ENCODE results near the gene FAHD2B.
"Not testable (repeated sequence)": the region's sequence is repeated elsewhere in the genome, so short reads cannot be mapped to it uniquely, and the experiment has no call there.

The FAHD2B gene

GRCh38 chr2:97094772-97095611 is at the start of gene FAHD2B:
FAHD2B (minus strand) TSS chr2:97094882; CDS start chr2:97091706, 3,176 bp downstream.
- not testable (repeated sequence) for H3K36me3 Mint-ChIP-seq (ENCODE audit: low read depth)
- peak; percentile 77 for DNase-seq (ENCODE audit: low spot score)
- Mint-ChIP-seq H3K27me3 (ENCODE audit: low read depth) (peaks cover 20% of the 10 kb centered on the region), H3K27ac (peak within 1 kb of the TSS; percentile 57), H3K9me3 (peaks cover 12% of the 10 kb centered on the region), H3K4me1 (ENCODE audit: low read depth) (peaks cover 11% of the 10 kb centered on the region), H3K4me3 (peak within 1 kb of the TSS; percentile 79)

- not testable (repeated sequence) for H3K9me3 Mint-ChIP-seq; H3K4me1 Mint-ChIP-seq (ENCODE audit: low read depth); H3K27me3 Mint-ChIP-seq (ENCODE audit: low read depth); H3K27ac Mint-ChIP-seq; H3K4me3 Mint-ChIP-seq; DNase-seq (ENCODE audit: low spot score)
- H3K36me3 Mint-ChIP-seq (ENCODE audit: low read depth) = peaks cover 28% of the 10 kb centered on the region
These were observed 49.3 kb upstream of the FAHD2B start for GRCh38 chr2:97144016-97144415.

DNA sequence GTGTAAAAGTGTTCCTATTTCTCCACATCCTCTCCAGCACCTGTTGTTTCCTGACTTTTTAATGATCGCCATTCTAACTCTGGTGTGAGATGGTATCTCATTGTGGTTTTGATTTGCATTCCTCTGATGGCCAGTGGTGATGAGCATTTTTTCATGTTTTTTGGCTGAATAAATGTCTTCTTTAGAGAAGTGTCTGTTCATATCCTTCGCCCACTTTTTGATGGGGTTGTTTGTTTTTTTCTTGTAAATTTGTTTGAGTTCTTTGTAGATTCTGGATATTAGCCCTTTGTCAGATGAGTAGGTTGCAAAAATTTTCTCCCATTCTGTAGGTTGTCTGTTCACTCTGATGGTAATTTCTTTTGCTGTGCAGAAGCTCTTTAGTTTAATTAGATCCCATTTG is 34.4 kb upstream of the FAHD2B start:
- H3K4me3 Mint-ChIP-seq; DNase-seq (ENCODE audit: low spot score); H3K27me3 Mint-ChIP-seq (ENCODE audit: low read depth); H3K9me3 Mint-ChIP-seq; H3K4me1 Mint-ChIP-seq (ENCODE audit: low read depth); H3K27ac Mint-ChIP-seq: not testable (repeated sequence)
- H3K36me3 Mint-ChIP-seq (ENCODE audit: low read depth) = peaks cover 34% of the 10 kb centered on the region

GRCh38 chr2:97113882-97114255 is 19.2 kb upstream of the FAHD2B start:
- H3K36me3 Mint-ChIP-seq (ENCODE audit: low read depth); H3K9me3 Mint-ChIP-seq; H3K4me1 Mint-ChIP-seq (ENCODE audit: low read depth); DNase-seq (ENCODE audit: low spot score): not testable (repeated sequence)
- peaks cover 20% of the 10 kb centered on the region for H3K27me3 Mint-ChIP-seq (ENCODE audit: low read depth)
- H3K27ac Mint-ChIP-seq = peak overlapping the region; percentile 99
- peak overlapping the region; percentile 100 for H3K4me3 Mint-ChIP-seq

- H3K36me3 Mint-ChIP-seq (ENCODE audit: low read depth); H3K4me1 Mint-ChIP-seq (ENCODE audit: low read depth); H3K9me3 Mint-ChIP-seq: not testable (repeated sequence)
- H3K27me3 Mint-ChIP-seq (ENCODE audit: low read depth) = peaks cover 24% of the 10 kb centered on the region
- peak; percentile 89 for DNase-seq (ENCODE audit: low spot score)
- H3K4me3 Mint-ChIP-seq = peak within 1 kb of the TSS; percentile 100
- peak within 1 kb of the TSS; percentile 99 for H3K27ac Mint-ChIP-seq
These were observed 18.6 kb upstream of the FAHD2B start, which contains the start of gene ANKRD36 for GRCh38 chr2:97113050-97113881. ANKRD36 (plus strand) TSS chr2:97113153; CDS start chr2:97113740, 587 bp downstream.

- DNase-seq (ENCODE audit: low spot score) = peak; percentile 52
- H3K9me3 Mint-ChIP-seq; H3K4me1 Mint-ChIP-seq (ENCODE audit: low read depth); H3K36me3 Mint-ChIP-seq (ENCODE audit: low read depth): not testable (repeated sequence)
- H3K27ac Mint-ChIP-seq = peak overlapping the region; percentile 96
- peaks cover 27% of the 10 kb centered on the region for H3K27me3 Mint-ChIP-seq (ENCODE audit: low read depth)
- peak overlapping the region; percentile 90 for H3K4me3 Mint-ChIP-seq
These were observed 17.8 kb upstream of the FAHD2B start for GRCh38 chr2:97112320-97113049.

DNA sequence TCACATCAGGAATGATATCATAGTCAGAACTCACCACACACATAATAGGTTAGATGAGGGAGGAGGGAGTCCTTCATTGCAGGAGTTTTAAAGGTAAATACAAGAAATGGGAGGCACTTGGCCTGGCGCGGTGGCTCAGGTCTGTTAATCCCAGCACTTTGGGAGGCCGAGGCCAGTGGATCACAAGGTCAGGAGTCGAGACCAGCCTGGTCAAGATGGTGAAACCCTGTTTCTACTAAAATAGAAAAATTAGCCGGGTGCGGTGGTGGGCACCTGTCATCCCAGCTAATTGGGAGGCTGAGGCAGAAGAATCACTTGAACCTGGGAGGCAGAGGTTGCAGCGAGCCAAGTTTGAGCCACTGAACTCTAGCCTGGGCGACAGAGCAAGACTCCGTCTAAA is 16.6 kb upstream of the FAHD2B start:
- not testable (repeated sequence) for H3K36me3 Mint-ChIP-seq (ENCODE audit: low read depth); H3K4me3 Mint-ChIP-seq; H3K27ac Mint-ChIP-seq; H3K4me1 Mint-ChIP-seq (ENCODE audit: low read depth); H3K9me3 Mint-ChIP-seq; DNase-seq (ENCODE audit: low spot score)
- peaks cover 34% of the 10 kb centered on the region for H3K27me3 Mint-ChIP-seq (ENCODE audit: low read depth)

- H3K27ac Mint-ChIP-seq; DNase-seq (ENCODE audit: low spot score); H3K9me3 Mint-ChIP-seq; H3K36me3 Mint-ChIP-seq (ENCODE audit: low read depth); H3K4me3 Mint-ChIP-seq; H3K4me1 Mint-ChIP-seq (ENCODE audit: low read depth): not testable (repeated sequence)
- H3K27me3 Mint-ChIP-seq (ENCODE audit: low read depth) = peaks cover 57% of the 10 kb centered on the region
These were observed 12.2 kb upstream of the FAHD2B start for GRCh38 chr2:97106878-97107277.

DNA sequence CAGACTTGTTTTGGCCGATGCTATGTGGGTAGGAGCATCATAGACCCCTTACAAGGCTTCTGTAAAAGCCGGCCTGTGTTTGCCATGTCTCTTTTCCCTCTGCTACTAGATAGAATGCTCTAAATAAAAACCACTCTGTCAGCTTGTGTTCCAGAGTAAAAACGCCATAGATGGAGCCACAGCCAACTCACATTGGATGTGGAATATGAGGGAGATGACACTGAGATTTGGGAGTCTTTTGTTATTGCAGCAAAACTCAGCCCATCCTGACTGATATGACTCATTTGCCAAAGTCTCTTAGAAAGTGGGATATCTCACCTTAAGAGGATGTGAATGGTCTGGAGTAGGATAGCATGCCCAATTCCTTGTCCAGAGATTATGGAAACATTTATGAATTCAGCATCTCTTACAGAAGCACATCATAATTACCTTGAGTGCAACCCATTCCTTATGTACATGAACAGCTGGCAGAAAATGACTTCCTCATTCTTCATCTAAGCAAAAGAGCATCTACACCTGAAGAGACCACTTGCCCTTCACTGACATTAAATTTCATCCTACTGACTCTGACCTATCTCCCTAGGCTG is 4.2 kb upstream of the FAHD2B start:
- H3K4me1 Mint-ChIP-seq (ENCODE audit: low read depth); DNase-seq (ENCODE audit: low spot score); H3K27ac Mint-ChIP-seq; H3K36me3 Mint-ChIP-seq (ENCODE audit: low read depth); H3K4me3 Mint-ChIP-seq: not testable (repeated sequence)
- peaks cover 12% of the 10 kb centered on the region for H3K9me3 Mint-ChIP-seq
- peaks cover 42% of the 10 kb centered on the region for H3K27me3 Mint-ChIP-seq (ENCODE audit: low read depth)

DNA sequence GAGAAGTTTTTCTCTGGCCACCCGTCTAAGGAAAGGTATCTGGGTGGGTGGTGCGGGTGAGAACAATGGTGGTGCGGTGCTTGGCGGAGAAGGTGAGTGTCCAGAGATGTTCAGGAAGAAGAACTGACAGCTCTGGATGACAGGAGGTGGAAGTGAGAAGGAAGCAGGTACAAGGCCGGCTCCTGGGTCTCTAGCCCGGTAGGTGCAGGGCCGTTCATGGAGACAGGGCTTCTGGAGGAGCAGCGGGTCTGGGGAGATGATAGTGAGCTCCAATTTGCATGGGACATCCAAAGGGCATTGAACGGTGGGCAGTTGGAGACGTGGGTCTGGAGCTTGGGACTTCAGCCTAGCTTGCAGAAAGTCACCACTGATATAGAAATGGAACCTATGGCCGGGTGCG is 979 bp upstream of the FAHD2B start:
- peak overlapping the region; percentile 79 for H3K4me3 Mint-ChIP-seq
- no peaks in the 10 kb centered on the region for H3K36me3 Mint-ChIP-seq (ENCODE audit: low read depth)

GRCh38 chr2:97093983-97094771 is 505 bp downstream of the FAHD2B start:
- not testable (repeated sequence) for DNase-seq (ENCODE audit: low spot score); H3K36me3 Mint-ChIP-seq (ENCODE audit: low read depth); H3K9me3 Mint-ChIP-seq; H3K27ac Mint-ChIP-seq
- Mint-ChIP-seq H3K4me1 (ENCODE audit: low read depth) (peaks cover 11% of the 10 kb centered on the region), H3K27me3 (ENCODE audit: low read depth) (peaks cover 19% of the 10 kb centered on the region), H3K4me3 (peak overlapping the region; percentile 61)

More for the DNA sequence above, 979 bp upstream of the FAHD2B start:
- no peak for DNase-seq (ENCODE audit: low spot score)
- Mint-ChIP-seq H3K27ac (no peak overlapping the region), H3K9me3 (peaks cover 12% of the 10 kb centered on the region), H3K4me1 (ENCODE audit: low read depth) (peaks cover 11% of the 10 kb centered on the region), H3K27me3 (ENCODE audit: low read depth) (peaks cover 24% of the 10 kb centered on the region)

- not testable (repeated sequence) for H3K9me3 Mint-ChIP-seq; H3K4me3 Mint-ChIP-seq; H3K36me3 Mint-ChIP-seq (ENCODE audit: low read depth); DNase-seq (ENCODE audit: low spot score); H3K27ac Mint-ChIP-seq
- Mint-ChIP-seq H3K27me3 (ENCODE audit: low read depth) (peaks cover 13% of the 10 kb centered on the region), H3K4me1 (ENCODE audit: low read depth) (peaks cover 11% of the 10 kb centered on the region)
These were observed 1.7 kb downstream of the FAHD2B start for GRCh38 chr2:97092946-97093345.

- not testable (repeated sequence) for DNase-seq (ENCODE audit: low spot score); H3K4me3 Mint-ChIP-seq; H3K27me3 Mint-ChIP-seq (ENCODE audit: low read depth); H3K36me3 Mint-ChIP-seq (ENCODE audit: low read depth); H3K4me1 Mint-ChIP-seq (ENCODE audit: low read depth); H3K27ac Mint-ChIP-seq; H3K9me3 Mint-ChIP-seq
These were observed 6.0 kb downstream of the FAHD2B start for GRCh38 chr2:97088706-97089105.

Measured in T-helper 2 cell treated with Interferon-gamma antibody and Interleukin-4, amounts not matched to agents 5 μg/mL and 100 μg/mL, for 36 hours (primary cell).